ENCODE results near the gene HAUS7.
"Not testable (repeated sequence)": the region's sequence is repeated elsewhere in the genome, so short reads cannot be mapped to it uniquely, and the experiment has no call there.

Gene HAUS7

GRCh38 chrX:153406011-153406410 lies 64.4 kb downstream of the HAUS7 start:
- no peak for DNase-seq

- no peak for DNase-seq
These were observed 65.0 kb downstream of the HAUS7 start for GRCh38 chrX:153405426-153405825.

GRCh38 chrX:153404333-153404732 lies 66.0 kb downstream of the HAUS7 start:
- DNase-seq: not testable (repeated sequence)

GRCh38 chrX:153401133-153401764 lies 69.1 kb downstream of the HAUS7 start, which contains the start of gene PNMA6E:
PNMA6E (minus strand) TSS chrX:153401350; CDS start chrX:153398849, 2,501 bp downstream.
- DNase-seq: no peak

- no peak for DNase-seq
These were observed 69.9 kb downstream of the HAUS7 start for GRCh38 chrX:153400146-153401132.

GRCh38 chrX:153398275-153398960 lies 72.0 kb downstream of the HAUS7 start:
- DNase-seq: no peak

Measured in NCI-H2171 treated with DMSO at 0.1 percent for 48 hours (cell line).